ENCODE results near the gene WDR37. TPM values are rescaled to one million over a fixed set of nuclear protein-coding genes. Genes with fewer than 3 reads are reported as not detected.

The WDR37 gene
- total and polyA plus RNA-seq, 10 of the 15 experiments (the other 5 are each of a cell fraction or from before 2014, with no cell fraction given) = 1.9 to 11.1 (median 7.1) TPM

DNA sequence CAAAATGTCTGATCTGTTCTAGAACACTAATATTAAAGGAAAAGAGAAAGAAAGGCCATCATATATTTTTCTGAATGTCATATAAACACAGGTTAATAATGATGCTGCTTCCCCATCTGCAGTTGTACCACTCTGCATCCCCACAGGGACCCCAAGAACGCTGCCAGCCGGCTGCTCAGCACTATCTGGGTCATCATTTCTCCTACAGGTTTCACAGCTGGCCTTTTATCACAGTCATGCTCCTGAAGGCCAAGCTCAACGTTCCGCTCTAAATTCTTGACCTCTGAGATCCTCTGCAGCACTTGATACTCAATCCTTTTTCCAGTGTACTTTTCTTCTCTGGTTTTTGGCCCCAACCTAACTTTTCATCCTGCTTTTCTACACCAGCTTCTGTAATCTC, 12.0 kb upstream of the WDR37 start:
- in situ Hi-C loops (cut with MboI) (no loop called here), intact Hi-C loops (cut with micrococcal nuclease; ENCODE audit: unreplicated experiment) (loop anchor here (5.0 kb wide), 1 partner anchor 57 kb away; the partner anchor contains the start of gene GTPBP4)
- Histone ChIP-seq H3K36me3 (ENCODE audit: control insufficient read depth in 2 of 2, insufficient read depth in 2 of 2, low read length in 1 of 2) (peaks cover 0 to 16% of the 10 kb centered on the region in 2 experiments), H3K4me2 (ENCODE audit: control insufficient read depth, insufficient read depth) (peak overlapping the region; percentile 95), H3K4me3 (peak overlapping the region; percentile 69), H3K4me1 (ENCODE audit: control insufficient read depth, insufficient read depth, low read length) (peaks cover 5% of the 10 kb centered on the region), H3K9ac (ENCODE audit: control insufficient read depth, insufficient read depth, low read length) (peak overlapping the region; percentile 69), H3K27ac (ENCODE audit: control insufficient read depth, insufficient read depth) (peak overlapping the region; percentile 84), H3K27me3 (replicated peaks in 1 of 2; ENCODE audit: control insufficient read depth in 2 of 2, insufficient read depth in 2 of 2, low read length in 1 of 2) (no peaks in the 10 kb centered on the region), H2AFZ (ENCODE audit: control insufficient read depth, low read depth, low read length) (no peak overlapping the region), H4K20me1 (ENCODE audit: control insufficient read depth, insufficient read depth) (peaks cover 3% of the 10 kb centered on the region; the same call in 1 of the 2 replicates), H3K9me3 (replicated peaks; ENCODE audit: control insufficient read depth, insufficient read depth, low read length) (no peaks in the 10 kb centered on the region), H3K79me2 (ENCODE audit: control insufficient read depth, insufficient read depth, low read length) (peaks cover 52% of the 10 kb centered on the region)
- SMC1A ChIA-PET (ENCODE audit: uncharacterized antibody, unreplicated experiment) = interaction anchor here (0.6 to 2.2 kb wide), 10 partner anchors 9 to 116 kb away, joined by 3 to 8 read pairs (median 4); no protein-coding TSS in a partner anchor
- no TSS peak for BruUV-seq (replicated peaks)
- CTCF ChIA-PET = interaction anchor here (1.0 to 1.5 kb wide), 4 partner anchors 16 to 58 kb away, joined by 3 to 4 read pairs (median 3); partner anchors contain the start of gene GTPBP4
- POLR2A ChIA-PET = interaction anchor here (0.5 to 3.6 kb wide), 8 partner anchors 8 to 148 kb away, joined by 3 to 15 read pairs (median 4); partner anchors contain the start of gene WDR37
- TF ChIP-seq, protein P1, sequence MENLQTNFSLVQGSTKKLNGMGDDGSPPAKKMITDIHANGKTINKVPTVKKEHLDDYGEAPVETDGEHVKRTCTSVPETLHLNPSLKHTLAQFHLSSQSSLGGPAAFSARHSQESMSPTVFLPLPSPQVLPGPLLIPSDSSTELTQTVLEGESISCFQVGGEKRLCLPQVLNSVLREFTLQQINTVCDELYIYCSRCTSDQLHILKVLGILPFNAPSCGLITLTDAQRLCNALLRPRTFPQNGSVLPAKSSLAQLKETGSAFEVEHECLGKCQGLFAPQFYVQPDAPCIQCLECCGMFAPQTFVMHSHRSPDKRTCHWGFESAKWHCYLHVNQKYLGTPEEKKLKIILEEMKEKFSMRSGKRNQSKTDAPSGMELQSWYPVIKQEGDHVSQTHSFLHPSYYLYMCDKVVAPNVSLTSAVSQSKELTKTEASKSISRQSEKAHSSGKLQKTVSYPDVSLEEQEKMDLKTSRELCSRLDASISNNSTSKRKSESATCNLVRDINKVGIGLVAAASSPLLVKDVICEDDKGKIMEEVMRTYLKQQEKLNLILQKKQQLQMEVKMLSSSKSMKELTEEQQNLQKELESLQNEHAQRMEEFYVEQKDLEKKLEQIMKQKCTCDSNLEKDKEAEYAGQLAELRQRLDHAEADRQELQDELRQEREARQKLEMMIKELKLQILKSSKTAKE (IDR thresholded peaks at IDR 0.05; ENCODE audit: low read depth, poor library complexity, severe bottlenecking) = peak; percentile 18
- TF ChIP-seq WRNIP1 (IDR thresholded peaks at IDR 0.05; ENCODE audit: borderline replicate concordance, low read depth, low read length) = 0 out of 2 replicates have a peak, but pooled peaks have one; percentile 48
- no peak for TF ChIP-seq FOS (IDR thresholded peaks at IDR 0.05; ENCODE audit: borderline replicate concordance, extremely low read depth, insufficient read length)
- ATAC-seq = no peak
- WGBS (ENCODE audit: insufficient coverage, insufficient replicate concordance, low lambda C conversion rate, missing lambda C conversion rate) = 1% methylated on average over 4 of the region's 4 CpGs
- no peak for FAIRE-seq
- no peak for DNase-seq (ENCODE audit: low read depth, low spot score)
- RAD21 ChIA-PET (ENCODE audit: unreplicated experiment) = interaction anchor here (0.7 to 2.1 kb wide), 8 partner anchors 9 to 176 kb away, joined by 3 to 7 read pairs (median 3); partner anchors contain the start of genes GTPBP4, LARP4B and WDR37

Measured in GM12878 (cell line).